Neural cell (in vitro differentiated cells): ENCODE results near the gene IFNK.

Source experiments
- EZH2 ChIP-seq: fragments of 200-600, 300-800 bp; shearing (Covaris generic), sonication (generic); IDR thresholded peaks from 2 replicates; pipeline ENCODE4 v1.6.1; 2014; ENCODE audit warnings: antibody characterized with exemption, low read length, borderline replicate concordance, mild to moderate bottlenecking; ENCODE audit not compliant: insufficient read depth, poor library complexity, severe bottlenecking
- TF ChIP-seq, protein P1 (sequence below): fragments of 450-650 bp; IDR thresholded peaks from 2 replicates; pipeline ENCODE4 v1.5.1; 2014; ENCODE audit warnings: antibody characterized with exemption, mild to moderate bottlenecking, moderate library complexity; ENCODE audit not compliant: poor library complexity, severe bottlenecking

DNA sequence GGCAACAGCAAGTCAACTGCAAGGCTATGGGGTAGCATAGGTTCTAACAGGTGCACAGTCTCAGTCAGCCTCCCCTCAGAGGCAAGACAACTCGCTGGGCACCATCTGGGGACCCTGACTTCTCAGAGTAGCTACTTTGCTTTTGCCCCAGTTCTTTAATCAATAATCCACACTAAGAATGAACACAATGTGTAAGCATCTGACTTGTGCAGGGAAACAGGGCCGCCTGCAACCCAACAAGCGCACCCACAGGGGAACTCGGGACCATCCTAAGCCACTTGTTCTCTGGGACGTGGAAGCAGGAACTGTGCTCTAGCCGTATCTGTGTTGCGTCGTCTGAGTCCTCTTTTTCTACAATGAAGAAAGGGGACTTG lies 3.6 kb downstream of the IFNK start:
- TF ChIP-seq EZH2: no peak
- TF ChIP-seq, protein P1, sequence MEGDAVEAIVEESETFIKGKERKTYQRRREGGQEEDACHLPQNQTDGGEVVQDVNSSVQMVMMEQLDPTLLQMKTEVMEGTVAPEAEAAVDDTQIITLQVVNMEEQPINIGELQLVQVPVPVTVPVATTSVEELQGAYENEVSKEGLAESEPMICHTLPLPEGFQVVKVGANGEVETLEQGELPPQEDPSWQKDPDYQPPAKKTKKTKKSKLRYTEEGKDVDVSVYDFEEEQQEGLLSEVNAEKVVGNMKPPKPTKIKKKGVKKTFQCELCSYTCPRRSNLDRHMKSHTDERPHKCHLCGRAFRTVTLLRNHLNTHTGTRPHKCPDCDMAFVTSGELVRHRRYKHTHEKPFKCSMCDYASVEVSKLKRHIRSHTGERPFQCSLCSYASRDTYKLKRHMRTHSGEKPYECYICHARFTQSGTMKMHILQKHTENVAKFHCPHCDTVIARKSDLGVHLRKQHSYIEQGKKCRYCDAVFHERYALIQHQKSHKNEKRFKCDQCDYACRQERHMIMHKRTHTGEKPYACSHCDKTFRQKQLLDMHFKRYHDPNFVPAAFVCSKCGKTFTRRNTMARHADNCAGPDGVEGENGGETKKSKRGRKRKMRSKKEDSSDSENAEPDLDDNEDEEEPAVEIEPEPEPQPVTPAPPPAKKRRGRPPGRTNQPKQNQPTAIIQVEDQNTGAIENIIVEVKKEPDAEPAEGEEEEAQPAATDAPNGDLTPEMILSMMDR: no peak
